HG03108 (cell line): Measurements from ENCODE around the gene IGFBP1.

ENCODE experiments used
- ATAC-seq: cut with Tn5 transposase; IDR thresholded peaks from one replicate; pipeline ENCODE4 v1.9.1; 2021; ENCODE audit warnings: moderate library complexity; ENCODE audit not compliant: unreplicated experiment

Gene IGFBP1

DNA sequence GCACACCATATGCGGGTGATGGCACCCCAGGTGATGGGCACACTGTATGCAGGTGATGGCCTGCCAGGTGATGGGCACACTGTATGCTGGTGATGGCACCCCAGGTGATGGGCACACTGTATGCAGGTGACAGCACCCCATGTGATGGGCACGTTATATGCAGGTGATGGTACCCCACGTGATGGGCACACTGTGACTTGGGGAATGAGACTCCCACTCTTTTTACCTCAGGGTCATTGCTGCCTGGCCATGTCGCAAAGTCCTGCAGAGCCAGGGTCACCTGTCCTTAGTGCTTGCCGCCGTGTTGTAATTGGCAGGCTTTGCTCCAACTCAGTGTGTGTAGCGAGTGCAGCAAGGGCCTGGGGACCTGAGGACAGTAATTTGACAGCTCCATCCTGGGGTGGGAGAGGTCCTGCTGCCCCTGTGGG lies 7.8 kb upstream of the IGFBP1 start:
- no peak for ATAC-seq

DNA sequence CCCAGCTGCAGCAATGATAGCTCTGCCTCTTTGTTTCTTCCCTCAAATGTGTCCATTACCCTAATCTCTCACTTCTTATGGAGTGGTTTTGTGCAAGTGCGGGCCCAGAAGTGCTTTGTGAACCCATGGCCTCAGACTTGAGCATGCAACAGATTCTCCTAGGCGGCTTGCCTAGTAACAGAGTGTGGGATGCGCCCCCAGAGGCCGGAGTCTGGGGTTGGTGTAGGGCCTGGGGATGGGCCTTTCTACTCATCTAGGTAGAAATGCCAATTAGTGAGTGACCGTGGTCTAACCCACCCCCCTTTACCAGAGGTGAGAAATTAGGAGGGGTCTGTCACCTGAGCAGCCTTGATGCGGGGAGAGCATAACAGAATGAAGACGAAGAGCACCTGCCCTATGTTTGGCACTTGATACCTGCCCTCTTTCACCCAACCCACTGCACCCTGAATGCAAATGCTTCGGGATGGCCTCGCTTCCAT lies 7.0 kb upstream of the IGFBP1 start:
- ATAC-seq: no peak

DNA sequence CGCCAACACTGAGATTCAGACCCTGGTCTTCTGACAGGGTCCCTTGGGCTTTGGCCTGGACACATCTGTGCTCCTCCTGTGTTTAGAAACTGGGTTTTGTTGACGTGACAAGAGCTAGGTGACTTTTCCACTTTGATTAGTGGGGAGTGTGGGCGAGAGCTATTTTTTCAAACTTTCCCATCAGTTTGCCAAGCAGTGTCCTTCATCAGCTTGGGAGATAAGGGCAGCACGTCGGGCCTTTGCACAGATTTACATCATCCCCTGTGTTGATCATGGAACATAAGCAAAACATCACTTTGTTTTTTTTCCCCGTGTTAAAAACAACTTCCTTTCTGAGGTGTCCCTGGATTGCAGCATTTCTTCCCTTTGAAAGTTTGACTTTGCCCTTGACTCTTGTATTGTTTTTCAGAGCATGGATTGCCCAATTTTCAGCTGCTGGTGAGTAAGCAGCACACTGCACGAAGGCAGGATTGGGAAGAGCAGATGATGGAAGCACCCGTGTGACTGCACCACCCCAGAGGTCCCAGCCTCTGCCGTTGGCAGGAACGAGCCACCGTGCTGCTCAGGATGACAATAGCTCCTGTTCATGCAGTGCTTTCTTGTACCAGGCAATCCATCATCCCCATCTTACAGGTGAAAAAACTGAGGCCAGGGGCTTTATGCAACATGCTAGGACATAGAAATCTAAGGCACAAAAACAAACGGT lies 6.4 kb upstream of the IGFBP1 start:
- no peak for ATAC-seq

DNA sequence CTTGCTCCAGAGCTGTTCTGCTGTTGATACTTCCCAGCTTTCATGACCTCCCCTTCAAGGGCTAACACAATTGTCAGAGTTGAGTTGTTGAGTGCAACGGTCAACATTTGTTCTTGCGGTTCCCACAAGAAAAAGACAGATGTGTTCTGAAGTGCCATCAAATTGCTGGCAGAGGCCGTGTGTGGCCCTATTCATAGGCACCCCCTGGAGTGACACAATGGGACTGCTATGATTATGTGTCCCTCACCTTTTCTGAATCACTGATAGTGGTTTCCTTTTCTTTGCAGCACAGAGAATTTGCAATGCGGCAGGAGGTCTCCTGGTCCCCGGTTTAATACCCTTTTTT lies 5.8 kb upstream of the IGFBP1 start:
- no peak for ATAC-seq

DNA sequence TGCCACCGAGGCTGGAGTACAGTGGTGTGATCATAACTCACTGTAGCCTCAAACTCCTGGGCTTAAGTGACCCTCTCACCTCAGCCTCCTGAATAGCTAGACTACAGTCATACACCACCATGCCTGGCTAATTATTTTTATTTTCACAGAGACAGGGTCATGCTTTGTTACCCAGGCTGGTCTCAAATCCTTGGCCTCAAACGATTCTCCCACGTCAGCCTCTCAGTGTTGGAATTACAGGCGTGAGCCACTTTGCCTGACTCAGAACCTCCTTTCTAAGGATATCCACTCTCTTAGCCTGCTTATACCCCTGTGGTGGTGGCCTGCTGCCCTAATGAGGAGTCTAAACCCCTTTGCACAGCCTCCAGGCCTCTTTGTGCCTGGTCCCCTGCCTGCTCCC lies 4.2 kb upstream of the IGFBP1 start:
- ATAC-seq: no peak

DNA sequence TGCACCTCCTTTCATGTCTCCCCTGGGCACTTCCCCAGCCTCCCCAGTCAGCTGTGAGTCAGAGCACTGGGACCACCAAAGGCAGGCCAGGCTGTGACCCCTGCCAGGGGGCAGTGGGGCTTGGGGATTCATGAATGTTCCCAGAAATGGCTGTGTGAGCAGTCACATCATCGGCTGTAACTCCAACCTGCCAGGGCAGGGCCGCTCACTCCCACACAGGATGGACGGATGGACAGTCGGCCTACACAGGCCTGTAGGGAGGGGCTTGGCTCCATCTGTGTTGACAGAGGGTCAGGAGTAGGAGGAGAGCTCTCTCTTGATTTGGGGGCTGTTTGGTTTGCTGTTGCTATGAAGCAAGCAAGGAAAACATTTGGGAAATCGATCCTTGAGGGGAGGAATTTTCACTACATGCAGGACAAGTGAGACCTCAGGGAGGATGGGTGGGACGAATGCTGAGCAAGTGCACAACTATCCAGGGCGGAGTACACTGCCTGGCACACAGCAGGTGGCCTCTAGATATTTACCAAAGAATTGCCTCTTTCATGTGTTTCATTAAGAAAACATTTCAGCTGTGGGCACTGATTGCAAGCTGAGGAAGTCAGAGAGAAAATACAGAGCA lies 2.9 kb upstream of the IGFBP1 start:
- ATAC-seq: no peak

DNA sequence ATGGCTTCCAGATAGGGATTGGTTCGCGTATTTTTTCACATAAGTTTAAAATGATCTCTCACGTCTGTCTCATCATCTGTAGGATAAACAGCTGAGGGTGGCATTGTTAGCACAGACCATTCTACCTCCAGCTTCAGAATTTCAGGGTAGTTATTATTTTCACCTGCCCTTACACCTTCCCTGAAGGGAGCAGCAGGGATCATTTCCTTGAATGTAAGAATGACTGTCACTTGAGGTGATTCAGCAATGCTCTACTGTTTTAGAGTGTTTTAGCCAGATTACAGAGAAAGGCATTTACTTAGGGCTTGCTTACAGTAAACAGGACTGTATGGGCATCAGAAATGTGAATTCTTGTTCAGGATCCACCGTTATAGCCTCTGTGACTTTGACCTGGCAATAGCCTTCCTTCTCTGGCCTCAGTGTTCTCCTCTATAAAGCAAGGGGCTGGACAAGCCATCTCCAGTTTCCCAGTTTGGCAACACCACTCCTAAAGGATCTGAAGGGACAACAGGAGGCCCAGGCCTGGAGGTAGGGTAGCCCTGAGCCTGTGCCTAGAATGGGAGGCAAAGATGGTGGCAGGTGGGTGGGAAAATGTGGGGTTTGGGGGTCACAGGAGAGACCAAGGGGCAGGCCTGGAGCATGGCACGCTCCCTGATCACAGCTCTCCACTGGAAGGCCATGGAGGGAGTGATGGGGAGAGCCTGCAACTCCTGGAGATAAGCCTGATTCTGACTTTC lies 1.2 kb upstream of the IGFBP1 start:
- no peak for ATAC-seq

DNA sequence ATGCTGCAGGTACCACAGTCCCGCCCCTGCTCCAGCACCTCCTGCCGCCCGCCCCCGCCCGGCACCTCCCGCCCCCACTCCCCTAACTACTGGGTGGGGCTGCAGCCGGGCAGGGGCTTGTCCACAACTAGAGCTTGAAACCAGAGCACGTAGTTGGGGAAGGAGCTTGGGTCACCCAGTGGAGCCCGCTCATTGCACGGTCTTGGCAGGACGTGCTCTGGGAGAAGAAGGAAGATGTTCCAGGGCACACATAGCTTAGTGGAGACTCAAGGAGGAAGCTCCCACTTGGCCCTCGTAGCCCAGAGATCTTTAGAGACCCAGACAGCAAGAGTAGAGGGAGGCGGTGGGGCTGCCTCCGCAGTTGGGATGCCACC lies 692 bp downstream of the IGFBP1 start:
- ATAC-seq: no peak

DNA sequence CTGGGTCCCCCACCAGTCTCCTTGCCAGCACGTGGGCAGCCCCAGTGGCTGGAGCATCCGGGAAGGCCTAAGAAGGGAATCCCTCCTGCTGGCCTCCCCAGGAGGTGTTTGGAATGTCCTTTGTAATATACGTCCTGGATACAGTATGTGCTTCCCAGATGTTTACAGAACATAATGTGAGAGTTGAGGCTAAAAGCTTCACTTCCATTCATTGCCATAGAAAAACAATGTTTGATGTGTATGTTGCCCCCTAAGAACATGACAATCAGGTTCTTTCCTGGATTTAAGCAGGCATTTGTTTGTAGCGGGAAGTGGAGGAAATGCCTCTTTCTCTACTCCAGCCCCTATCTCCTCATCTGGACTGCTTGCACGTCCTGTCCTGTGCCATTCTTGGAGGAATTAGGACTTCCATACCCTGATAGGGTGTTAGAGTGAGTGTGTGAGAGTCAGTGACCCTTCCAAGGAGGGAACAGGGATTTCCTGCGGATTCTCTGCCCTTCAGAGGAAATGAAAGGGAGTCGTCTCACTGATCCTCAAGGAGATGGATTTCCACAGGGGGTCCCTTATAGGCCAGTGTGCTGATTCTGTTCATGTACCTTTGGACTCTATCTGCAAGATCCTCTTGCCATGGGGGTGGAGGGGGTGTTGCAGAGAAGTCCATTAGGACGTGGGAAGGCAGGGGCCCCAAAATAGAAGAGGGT lies 1.2 kb downstream of the IGFBP1 start:
- ATAC-seq: no peak

DNA sequence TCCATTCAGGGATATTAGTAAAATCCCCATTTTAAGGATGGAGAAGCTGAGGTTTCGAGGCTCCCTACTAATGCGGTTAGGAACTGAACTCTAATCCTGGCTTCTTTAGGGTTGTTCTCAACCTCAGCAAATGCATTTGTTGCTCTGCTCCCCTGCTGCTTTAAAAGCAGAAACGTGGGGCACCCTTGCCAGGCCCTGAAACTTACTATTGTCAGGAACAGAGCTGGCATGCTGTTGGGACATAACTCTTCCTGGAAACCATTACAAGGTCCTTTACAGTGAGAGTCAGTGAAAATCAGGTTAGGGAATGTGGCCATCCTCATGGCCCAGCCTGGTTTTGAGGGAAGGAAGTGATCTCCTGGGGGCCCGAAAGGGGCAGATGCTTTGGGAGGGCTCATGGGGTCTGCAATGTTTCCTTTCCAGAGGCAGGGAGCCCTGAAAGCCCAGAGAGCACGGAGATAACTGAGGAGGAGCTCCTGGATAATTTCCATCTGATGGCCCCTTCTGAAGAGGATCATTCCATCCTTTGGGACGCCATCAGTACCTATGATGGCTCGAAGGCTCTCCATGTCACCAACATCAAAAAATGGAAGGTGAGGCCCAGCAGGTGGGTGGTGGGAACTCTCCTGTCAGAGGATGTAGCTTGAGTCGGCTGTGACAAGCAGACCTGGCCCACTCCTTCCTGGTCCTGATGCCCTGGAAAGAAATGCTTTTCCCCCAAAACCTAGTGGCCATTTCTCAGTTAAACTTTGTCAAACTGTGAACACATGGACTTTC lies 2.0 kb downstream of the IGFBP1 start:
- no peak for ATAC-seq

DNA sequence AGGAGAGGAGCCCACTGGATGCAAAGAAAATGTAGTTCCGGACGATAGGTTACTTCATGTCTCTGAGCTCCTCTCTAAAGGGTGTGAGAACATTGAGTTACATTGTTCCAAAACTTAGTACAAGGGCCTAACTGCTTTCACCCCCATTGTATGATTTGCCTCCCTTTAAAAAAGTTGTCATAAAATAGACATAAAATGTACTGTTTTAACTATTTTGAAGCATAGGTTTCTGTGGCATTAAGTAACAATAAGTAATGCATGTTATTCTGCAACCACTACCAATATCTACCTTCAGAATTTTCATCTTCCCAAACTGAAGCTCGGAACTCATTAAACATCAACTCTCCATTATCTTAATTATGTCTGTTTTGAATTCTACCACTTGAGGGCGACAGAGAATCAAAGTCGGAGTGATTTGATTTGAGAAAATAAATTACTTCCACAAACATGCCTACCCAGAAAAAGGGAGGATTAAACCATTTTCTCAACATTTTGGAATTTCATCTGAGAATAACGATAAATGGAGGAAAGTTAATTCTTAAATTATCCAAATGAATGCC lies 2.7 kb downstream of the IGFBP1 start:
- ATAC-seq: no peak

DNA sequence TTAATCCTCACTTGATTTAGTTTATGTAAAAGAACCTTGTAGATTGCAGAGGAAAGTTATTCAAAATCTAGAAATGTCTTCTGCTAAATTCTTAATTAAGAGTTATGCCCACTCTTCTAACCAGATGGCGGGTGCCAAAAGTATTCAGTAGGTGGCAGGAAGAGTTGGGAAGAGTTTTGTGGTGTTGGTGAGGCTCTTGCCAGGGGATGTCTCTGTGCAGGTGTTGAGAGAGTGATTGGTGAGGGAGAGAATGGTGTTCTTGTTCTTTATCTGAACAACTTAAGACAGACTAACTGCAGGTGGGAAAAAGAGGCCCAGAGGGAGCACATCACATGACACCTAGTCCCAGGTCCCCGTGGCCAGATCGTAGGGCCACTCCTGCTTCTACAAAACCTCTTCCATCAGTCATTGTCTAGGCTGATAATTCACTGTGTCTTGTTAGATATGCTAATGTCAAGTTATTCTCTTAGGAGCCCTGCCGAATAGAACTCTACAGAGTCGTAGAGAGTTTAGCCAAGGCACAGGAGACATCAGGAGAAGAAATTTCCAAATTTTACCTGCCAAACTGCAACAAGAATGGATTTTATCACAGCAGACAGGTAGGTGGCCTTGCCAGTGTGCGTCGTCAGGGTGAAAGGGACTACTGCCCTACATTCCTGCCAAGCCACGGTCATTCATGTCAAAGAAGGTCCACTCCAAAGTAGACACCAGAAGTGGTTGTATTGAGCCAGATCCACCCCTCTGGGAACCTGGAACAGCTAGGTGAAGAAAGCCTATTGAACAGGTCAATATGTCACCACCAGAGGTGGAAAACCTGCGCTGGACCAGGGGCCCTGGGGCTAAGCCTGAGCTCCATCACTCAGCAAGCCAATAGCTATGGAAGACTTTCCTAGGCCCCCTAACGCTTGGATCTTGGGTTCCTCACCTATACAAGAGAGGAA lies 3.4 kb downstream of the IGFBP1 start:
- ATAC-seq: no peak

DNA sequence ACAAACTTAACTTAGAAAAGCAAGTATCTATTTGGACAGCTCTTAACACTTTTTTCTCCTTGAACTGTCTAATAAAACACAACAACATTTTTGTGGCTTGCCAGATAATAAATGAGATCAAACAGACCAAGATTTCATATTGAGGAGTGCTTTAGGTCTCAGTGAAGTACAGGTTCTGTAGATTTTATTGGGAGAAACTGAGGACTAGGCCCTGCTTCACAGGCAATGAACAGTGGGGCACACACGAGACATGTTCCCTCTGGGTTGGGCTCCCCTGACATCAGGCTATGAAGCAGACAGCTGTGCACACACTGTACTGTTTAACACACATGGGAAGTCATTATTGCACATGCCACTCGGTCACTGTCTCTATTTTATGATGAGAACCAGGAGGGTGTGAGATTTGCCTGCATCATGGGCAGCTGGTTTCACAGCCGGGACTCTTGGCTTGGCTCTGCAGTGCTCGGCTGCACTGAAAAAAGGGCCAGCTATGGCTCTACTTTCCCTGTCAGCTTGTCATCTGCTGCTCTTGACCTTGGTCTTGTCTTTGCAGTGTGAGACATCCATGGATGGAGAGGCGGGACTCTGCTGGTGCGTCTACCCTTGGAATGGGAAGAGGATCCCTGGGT lies 4.2 kb downstream of the IGFBP1 start:
- ATAC-seq: no peak

DNA sequence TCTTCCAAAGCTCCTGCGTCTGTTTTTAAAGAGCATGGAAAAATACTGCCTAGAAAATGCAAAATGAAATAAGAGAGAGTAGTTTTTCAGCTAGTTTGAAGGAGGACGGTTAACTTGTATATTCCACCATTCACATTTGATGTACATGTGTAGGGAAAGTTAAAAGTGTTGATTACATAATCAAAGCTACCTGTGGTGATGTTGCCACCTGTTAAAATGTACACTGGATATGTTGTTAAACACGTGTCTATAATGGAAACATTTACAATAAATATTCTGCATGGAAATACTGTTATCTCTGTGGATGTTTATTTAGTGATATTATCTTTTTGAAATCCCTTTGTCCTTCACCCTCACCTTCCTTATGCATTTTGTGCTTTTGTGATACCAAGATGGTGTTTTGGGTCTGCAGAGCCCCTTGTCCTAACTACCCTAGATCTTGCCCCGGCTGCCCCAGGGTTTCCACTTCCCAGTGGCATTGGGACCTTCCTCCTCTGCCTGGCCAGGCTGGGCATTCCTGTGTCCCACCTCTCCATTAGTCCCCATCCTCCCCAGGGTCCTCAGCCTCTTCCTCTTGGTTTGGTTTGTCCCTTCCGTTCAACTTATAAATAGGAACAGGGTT lies 5.2 kb downstream of the IGFBP1 start:
- no peak for ATAC-seq

DNA sequence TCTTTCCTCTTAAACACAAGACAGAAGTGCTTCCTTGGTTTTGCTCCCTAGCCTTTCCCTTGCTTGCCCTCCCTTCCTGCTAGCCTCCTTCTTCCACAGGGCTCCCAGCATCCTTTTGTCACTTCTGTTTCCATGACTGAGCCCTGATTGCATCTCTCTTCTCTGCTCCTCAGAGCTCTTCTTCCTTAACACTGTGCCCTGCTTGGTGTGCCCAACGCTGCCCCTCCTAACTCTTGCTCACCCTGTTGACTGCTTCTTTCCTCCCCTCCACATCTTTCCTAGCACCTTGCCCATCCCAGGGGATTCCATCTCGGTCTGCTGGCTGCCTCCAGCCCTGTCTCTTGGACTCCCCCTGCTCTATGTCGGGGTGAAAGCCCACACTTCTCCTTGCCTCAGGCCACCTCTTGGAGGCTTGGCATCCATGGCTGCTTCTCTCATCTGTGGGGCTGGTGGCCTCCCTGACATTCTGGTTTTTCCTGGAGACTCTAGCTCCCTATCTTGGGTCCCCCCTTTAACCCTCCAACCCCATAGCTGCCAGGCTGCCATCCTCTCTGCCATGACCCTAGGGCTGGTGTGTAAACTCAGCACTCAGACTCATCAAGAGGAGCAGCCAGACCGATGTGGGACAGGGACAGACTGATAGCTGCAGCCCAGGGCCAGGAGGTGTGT lies 5.8 kb downstream of the IGFBP1 start:
- ATAC-seq: no peak

DNA sequence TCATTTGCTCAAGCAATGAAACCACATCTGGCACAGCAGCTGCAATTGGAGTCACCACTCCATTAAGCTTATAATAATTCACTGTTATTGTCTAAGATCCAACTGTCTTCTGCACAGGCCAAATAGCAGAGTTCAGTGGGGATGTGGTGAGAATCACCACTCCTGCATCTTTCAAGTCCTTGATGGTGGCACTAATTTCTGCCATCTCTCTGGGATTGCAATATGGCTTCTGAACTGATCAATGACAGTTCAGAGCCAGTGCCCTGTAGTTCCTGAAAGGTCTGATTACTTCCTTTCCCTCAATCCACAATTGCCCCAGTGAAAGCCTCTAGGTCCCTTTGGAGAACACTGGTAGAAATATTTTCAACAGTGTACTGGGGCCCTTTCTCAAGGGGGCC lies 6.4 kb downstream of the IGFBP1 start:
- ATAC-seq: no peak

DNA sequence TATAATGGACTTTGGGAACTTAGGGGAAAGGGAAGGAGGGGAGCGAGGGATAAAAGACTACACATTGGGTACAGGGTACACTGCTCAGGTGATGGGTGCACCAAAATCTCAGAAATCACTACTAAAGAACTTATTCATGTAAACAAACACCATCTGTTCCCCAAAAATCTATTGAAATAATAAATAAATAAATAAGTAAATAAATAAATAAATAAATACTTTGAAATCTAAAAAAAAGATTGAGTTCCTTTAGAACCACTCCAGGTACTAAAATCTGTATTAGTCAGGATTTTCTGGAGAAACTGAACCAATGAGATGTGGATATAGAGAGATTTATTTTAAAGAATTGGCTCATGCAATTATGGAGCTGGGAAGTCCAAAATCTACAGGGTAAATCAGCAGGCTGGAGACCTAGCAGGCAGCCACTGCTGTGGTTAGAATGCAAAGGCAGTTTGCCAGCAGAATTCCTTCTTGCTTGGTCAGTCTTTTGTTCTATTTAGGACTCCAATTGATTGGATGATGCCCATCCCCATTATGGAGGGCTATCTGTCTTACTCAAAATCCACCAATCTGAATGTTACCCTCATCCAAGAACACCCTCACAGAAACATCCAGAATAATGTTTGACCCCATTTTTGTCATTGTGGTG lies 8.9 kb downstream of the IGFBP1 start:
- no peak for ATAC-seq

DNA sequence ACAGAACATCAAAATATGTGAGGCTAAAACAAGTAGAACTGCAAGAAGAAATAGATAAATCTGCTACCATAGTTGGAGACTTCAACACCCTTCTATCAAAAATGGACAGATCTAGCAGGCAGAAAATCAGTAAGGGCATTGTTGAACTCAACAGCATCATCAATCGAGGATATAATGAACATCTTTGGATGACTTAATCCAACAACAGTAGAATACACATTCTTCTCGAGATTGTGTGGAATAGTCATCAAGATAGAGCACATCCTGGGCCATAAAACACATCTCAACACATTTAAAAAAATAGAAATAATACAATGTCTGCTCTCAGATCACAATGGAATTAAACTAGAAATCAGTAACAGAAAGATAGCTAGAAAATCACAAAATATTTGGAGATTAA lies 9.9 kb downstream of the IGFBP1 start:
- ATAC-seq: no peak
